OCI-LY1 (cell line): ENCODE measurements around the gene MAP2K7.

Source experiments
- H2AFZ ChIP-seq: fragments of 200-600 bp; sonication (generic), shearing (Covaris generic); 2 replicates; pipeline ENCODE4 v1.6.0; 2014; ENCODE audit warnings: antibody characterized with exemption, mild to moderate bottlenecking, low read length
- H3F3A ChIP-seq: fragments of 200-600 bp; sonication (generic), shearing (Covaris generic); 2 replicates; pipeline ENCODE4 v1.6.0; 2014; ENCODE audit warnings: mild to moderate bottlenecking, antibody characterized with exemption, low read length, moderate library complexity; ENCODE audit not compliant: insufficient read depth
- H3K27ac ChIP-seq: fragments of 200-600 bp; sonication (generic); 2 replicates; pipeline ENCODE4 v1.5.1; 2014; ENCODE audit warnings: low read length, mixed run types, mild to moderate bottlenecking, low read depth; ENCODE audit not compliant: poor library complexity, severe bottlenecking
- H3K27me3 ChIP-seq: fragments of 200-600 bp; sonication (generic); 2 replicates; pipeline ENCODE4 v1.6.0; 2014; ENCODE audit warnings: antibody characterized with exemption, mild to moderate bottlenecking, low read length, moderate library complexity; ENCODE audit not compliant: insufficient read depth
- H3K36me3 ChIP-seq: fragments of 200-600 bp; sonication (generic); 2 replicates; pipeline ENCODE4 v1.6.1; 2014; ENCODE audit warnings: mild to moderate bottlenecking, antibody characterized with exemption, low read length, moderate library complexity, mixed read lengths; ENCODE audit not compliant: insufficient read depth
- H3K4me1 ChIP-seq: fragments of 200-600 bp; sonication (generic); 2 replicates; pipeline ENCODE4 v1.5.1; 2014; ENCODE audit warnings: mild to moderate bottlenecking, low read length, moderate library complexity; ENCODE audit not compliant: insufficient read depth, severe bottlenecking
- H3K4me2 ChIP-seq: fragments of 200-600 bp; sonication (generic), shearing (Covaris generic); 2 replicates; pipeline ENCODE4 v1.6.1; 2014; ENCODE audit warnings: low read length
- H3K4me3 ChIP-seq: fragments of 200-600 bp; sonication (generic); 2 replicates; pipeline ENCODE4 v1.5.1; 2014; ENCODE audit warnings: low read length, low read depth, mild to moderate bottlenecking, mixed read lengths; ENCODE audit not compliant: poor library complexity, severe bottlenecking
- H3K79me2 ChIP-seq: fragments of 200-600 bp; shearing (Covaris generic); 2 replicates; pipeline ENCODE4 v1.6.1; 2016; ENCODE audit warnings: mixed run types, low read length, mixed read lengths; ENCODE audit not compliant: insufficient read depth
- H3K9ac ChIP-seq: fragments of 200-600 bp; sonication (generic), shearing (Covaris generic); 2 replicates; pipeline ENCODE4 v1.6.1; 2014; ENCODE audit warnings: mild to moderate bottlenecking, low read length, mixed read lengths
- H3K9me2 ChIP-seq: fragments of 200-600 bp; sonication (generic), shearing (Covaris generic); 2 replicates; pipeline ENCODE4 v1.6.1; 2014; ENCODE audit warnings: low read depth, mild to moderate bottlenecking, low read length, mixed read lengths
- H3K9me3 ChIP-seq: fragments of 200-600 bp; shearing (Covaris generic); 2 replicates; pipeline ENCODE4 v1.6.1; 2014; ENCODE audit warnings: low read length, mixed read lengths
- H4K20me1 ChIP-seq: fragments of 200-600 bp; sonication (generic), shearing (Covaris generic); 2 replicates; pipeline ENCODE4 v1.6.0; 2016; ENCODE audit warnings: mild to moderate bottlenecking, low read length; ENCODE audit not compliant: insufficient read depth
- CTCF ChIP-seq: fragments of 200-600 bp; sonication (generic), shearing (Covaris generic); IDR thresholded peaks from 2 replicates; pipeline ENCODE4 v1.5.1; 2017; ENCODE audit warnings: mild to moderate bottlenecking, antibody characterized with exemption, low read length, moderate library complexity, mixed read lengths
- EZH2 ChIP-seq: fragments of 200-600 bp; sonication (generic), shearing (Covaris generic); IDR thresholded peaks from 2 replicates; pipeline ENCODE4 v1.8.0; 2017; ENCODE audit warnings: borderline replicate concordance, mixed run types, mild to moderate bottlenecking, antibody characterized with exemption, low read length, moderate library complexity, mixed read lengths

MAP2K7 gene

GRCh38 chr19:7908742-7909461, 5.2 kb downstream of the MAP2K7 start:
- Histone ChIP-seq H3K4me2 (no peak overlapping the region), H3K9me2 (no peaks in the 10 kb centered on the region), H3K4me1 (peaks cover 14% of the 10 kb centered on the region), H3K79me2 (peaks cover 9% of the 10 kb centered on the region), H4K20me1 (no peaks in the 10 kb centered on the region), H3F3A (no peaks in the 10 kb centered on the region), H3K27me3 (no peaks in the 10 kb centered on the region), H3K9me3 (no peaks in the 10 kb centered on the region), H3K36me3 (peaks cover 44% of the 10 kb centered on the region), H3K27ac (no peak overlapping the region), H3K4me3 (no peak overlapping the region), H2AFZ (no peak overlapping the region), H3K9ac (no peak overlapping the region)
- TF ChIP-seq EZH2 (no peak), CTCF (no peak)

- Histone ChIP-seq H3K36me3 (peaks cover 44% of the 10 kb centered on the region), H3K4me3 (no peak overlapping the region), H4K20me1 (no peaks in the 10 kb centered on the region), H3K27me3 (no peaks in the 10 kb centered on the region; the same call in 1 of the 2 replicates), H3K79me2 (peaks cover 4% of the 10 kb centered on the region), H3K4me2 (no peak overlapping the region), H3K9me3 (no peaks in the 10 kb centered on the region), H3K27ac (no peak overlapping the region), H3F3A (no peaks in the 10 kb centered on the region), H3K9me2 (no peaks in the 10 kb centered on the region), H3K9ac (no peak overlapping the region), H2AFZ (no peak overlapping the region), H3K4me1 (peaks cover 11% of the 10 kb centered on the region)
- TF ChIP-seq EZH2 = no peak
- no peak for TF ChIP-seq CTCF
Measured at GRCh38 chr19:7909471-7910067, 5.9 kb downstream of the MAP2K7 start.

- Histone ChIP-seq H3K79me2 (no peaks in the 10 kb centered on the region), H3K4me1 (peaks cover 3% of the 10 kb centered on the region), H3K27me3 (peaks cover 4% of the 10 kb centered on the region; the same call in 1 of the 2 replicates), H3K9me2 (no peaks in the 10 kb centered on the region), H3K9ac (no peak overlapping the region), H3K36me3 (peaks cover 43% of the 10 kb centered on the region), H4K20me1 (no peaks in the 10 kb centered on the region), H3K27ac (no peak overlapping the region), H3K9me3 (no peaks in the 10 kb centered on the region), H3K4me2 (no peak overlapping the region), H3F3A (no peaks in the 10 kb centered on the region), H2AFZ (no peak overlapping the region), H3K4me3 (no peak overlapping the region)
- TF ChIP-seq CTCF = no peak
- no peak for TF ChIP-seq EZH2
Measured at GRCh38 chr19:7910321-7911161, 6.9 kb downstream of the MAP2K7 start.
